ENCODE data around the gene TXNRD2.

Gene TXNRD2

GRCh38 chr22:19970479-19971275, 29.1 kb upstream of the TXNRD2 start:
- TF ChIP-seq CTCF (IDR thresholded peaks at IDR 0.05; ENCODE audit: extremely low read depth, insufficient read depth, missing control alignments): peak; percentile 98
- in situ Hi-C loops (cut with MboI; ENCODE audit: low pct_unique_long_range_greater_than_20kb, low sequenced_read_pairs, unreplicated experiment): loop anchor here (25.0 kb wide), 2 partner anchors 108 to 317 kb away; partner anchors contain the start of genes GNB1L and RTL10
- DNase-seq (ENCODE audit: low spot score): peak; percentile 92

GRCh38 chr22:19970031-19970478, 28.4 kb upstream of the TXNRD2 start:
- in situ Hi-C loops (cut with MboI; ENCODE audit: low pct_unique_long_range_greater_than_20kb, low sequenced_read_pairs, unreplicated experiment): loop anchor here (25.0 kb wide), 2 partner anchors 108 to 317 kb away; partner anchors contain the start of genes GNB1L and RTL10
- no peak for TF ChIP-seq CTCF (IDR thresholded peaks at IDR 0.05; ENCODE audit: extremely low read depth, insufficient read depth, missing control alignments)
- no peak for DNase-seq (ENCODE audit: low spot score)

- in situ Hi-C loops (cut with MboI; ENCODE audit: low pct_unique_long_range_greater_than_20kb, low sequenced_read_pairs, unreplicated experiment): loop anchor here (25.0 kb wide), 2 partner anchors 107 to 318 kb away; partner anchors contain the start of genes GNB1L and RTL10
- no peak for TF ChIP-seq CTCF (IDR thresholded peaks at IDR 0.05; ENCODE audit: extremely low read depth, insufficient read depth, missing control alignments)
- DNase-seq (ENCODE audit: low spot score): no peak
These were observed 27.7 kb upstream of the TXNRD2 start for GRCh38 chr22:19969141-19969928.

GRCh38 chr22:19968450-19968891, 26.9 kb upstream of the TXNRD2 start:
- DNase-seq (ENCODE audit: low spot score): no peak
- in situ Hi-C loops (cut with MboI; ENCODE audit: low pct_unique_long_range_greater_than_20kb, low sequenced_read_pairs, unreplicated experiment): loop anchor here (25.0 kb wide), 2 partner anchors 106 to 319 kb away; partner anchors contain the start of genes GNB1L and RTL10
- no peak for TF ChIP-seq CTCF (IDR thresholded peaks at IDR 0.05; ENCODE audit: extremely low read depth, insufficient read depth, missing control alignments)

GRCh38 chr22:19967850-19968449, 26.3 kb upstream of the TXNRD2 start:
- no peak for TF ChIP-seq CTCF (IDR thresholded peaks at IDR 0.05; ENCODE audit: extremely low read depth, insufficient read depth, missing control alignments)
- in situ Hi-C loops (cut with MboI; ENCODE audit: low pct_unique_long_range_greater_than_20kb, low sequenced_read_pairs, unreplicated experiment): loop anchor here (25.0 kb wide), 2 partner anchors 106 to 319 kb away; partner anchors contain the start of genes GNB1L and RTL10
- no peak for DNase-seq (ENCODE audit: low spot score)
